ENCODE results near the gene ARFGEF3.

DNA sequence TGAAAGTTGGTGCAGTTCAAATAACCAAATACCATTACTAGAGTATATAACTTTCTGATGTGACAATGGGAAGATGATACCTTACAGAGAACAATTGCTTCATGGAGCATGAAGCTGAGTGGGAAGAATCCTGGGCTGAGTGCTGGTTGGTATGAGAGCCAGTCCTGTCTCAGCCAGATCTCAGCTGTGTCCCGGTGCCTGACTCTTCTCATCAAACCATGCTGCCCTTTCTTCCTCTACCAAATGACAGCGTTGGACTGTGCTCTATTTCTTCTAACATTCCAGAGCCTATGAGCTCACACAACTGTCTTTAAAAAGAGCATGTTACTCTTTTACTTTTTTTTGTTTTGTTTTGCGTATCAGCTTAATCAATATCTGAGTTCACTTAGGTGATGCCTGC lies 84.0 kb downstream of the ARFGEF3 start:
- TF ChIP-seq POLR2AphosphoS5 (IDR thresholded peaks at IDR 0.05) (no peak), POLR2A (IDR thresholded peaks at IDR 0.05) (no peak), CTCF (IDR thresholded peaks at IDR 0.05) (no peak), EP300 (IDR thresholded peaks at IDR 0.05) (no peak)
